H9 (cell line): ENCODE results near the gene ARL13B. TPM values are rescaled to one million over a fixed set of nuclear protein-coding genes. Genes with fewer than 3 reads are reported as not detected.

Experiments
- DNase-seq: peaks from one replicate; pipeline ENCODE4 v3.0.0-alpha.2; 2017
- H2AFZ ChIP-seq: one replicate; pipeline ENCODE4 v1.6.1; 2013; ENCODE audit warnings: mild to moderate bottlenecking, low read length, control low read depth, moderate library complexity
- H2AK5ac ChIP-seq: 2 replicates; pipeline ENCODE4 v1.6.1; 2013; ENCODE audit warnings: low read length, control low read depth, mixed read lengths; ENCODE audit not compliant: insufficient read length
- H2BK120ac ChIP-seq: one replicate; pipeline ENCODE4 v1.6.1; 2013; ENCODE audit warnings: low read depth, mild to moderate bottlenecking, low read length, control low read depth, inconsistent platforms; ENCODE audit not compliant: poor library complexity, severe bottlenecking
- H2BK12ac ChIP-seq: 2 replicates; pipeline ENCODE4 v1.6.1; 2013; ENCODE audit warnings: low read length, control low read depth, mixed read lengths, low read depth; ENCODE audit not compliant: insufficient read length
- H2BK15ac ChIP-seq: 2 replicates; pipeline ENCODE4 v1.6.1; 2013; ENCODE audit warnings: low read depth, low read length, control low read depth
- H2BK20ac ChIP-seq: one replicate; pipeline ENCODE4 v1.6.1; 2013; ENCODE audit warnings: low read depth, mild to moderate bottlenecking, low read length, control low read depth, inconsistent platforms; ENCODE audit not compliant: poor library complexity, severe bottlenecking
- H2BK5ac ChIP-seq: 2 replicates; pipeline ENCODE4 v1.6.1; 2013; ENCODE audit warnings: low read length, control low read depth, mixed read lengths; ENCODE audit not compliant: insufficient read length
- H3K14ac ChIP-seq: 2 replicates; pipeline ENCODE4 v1.6.1; 2013; ENCODE audit warnings: low read length, control low read depth; ENCODE audit not compliant: insufficient read depth
- H3K18ac ChIP-seq: 2 replicates; pipeline ENCODE4 v1.6.1; 2013; ENCODE audit warnings: low read depth, mild to moderate bottlenecking, mixed read lengths, low read length, control low read depth; ENCODE audit not compliant: insufficient read length
- H3K23ac ChIP-seq: 2 replicates; pipeline ENCODE4 v1.6.1; 2013; ENCODE audit warnings: low read length, control low read depth, mixed read lengths, low read depth; ENCODE audit not compliant: insufficient read length
- H3K23me2 ChIP-seq: 2 replicates; pipeline ENCODE4 v1.6.1; 2013; ENCODE audit warnings: low read depth, mild to moderate bottlenecking, mixed read lengths, low read length, control low read depth; ENCODE audit not compliant: insufficient read length, poor library complexity, severe bottlenecking
- H3K27ac ChIP-seq: 2 replicates; pipeline ENCODE4 v1.5.1; 2013; ENCODE audit warnings: low read length, control low read depth, mixed read lengths, low read depth; ENCODE audit not compliant: insufficient read length
- H3K27me3 ChIP-seq: 2 replicates; pipeline ENCODE4 v1.6.1; 2013; ENCODE audit warnings: low read length, control low read depth, inconsistent platforms; ENCODE audit not compliant: insufficient read depth
- H3K4ac ChIP-seq: 2 replicates; pipeline ENCODE4 v1.6.1; 2013; ENCODE audit warnings: low read depth, mild to moderate bottlenecking, control low read depth, inconsistent platforms, low read length, moderate library complexity
- H3K4me1 ChIP-seq: 2 replicates; pipeline ENCODE4 v1.6.1; 2013; ENCODE audit warnings: low read length, control low read depth, inconsistent platforms; ENCODE audit not compliant: insufficient read depth
- H3K4me2 ChIP-seq: 2 replicates; pipeline ENCODE4 v1.6.1; 2013; ENCODE audit warnings: low read length, control low read depth, mixed read lengths; ENCODE audit not compliant: insufficient read length, insufficient read depth
- H3K56ac ChIP-seq: 2 replicates; pipeline ENCODE4 v1.6.1; 2013; ENCODE audit warnings: low read depth, mild to moderate bottlenecking, mixed read lengths, low read length, control low read depth; ENCODE audit not compliant: insufficient read length
- H3K79me1 ChIP-seq: 2 replicates; pipeline ENCODE4 v1.6.1; 2013; ENCODE audit warnings: low read depth, mild to moderate bottlenecking, moderate library complexity, low read length, control low read depth, inconsistent platforms; ENCODE audit not compliant: insufficient read depth, poor library complexity, severe bottlenecking
- H3K79me2 ChIP-seq: 2 replicates; pipeline ENCODE4 v1.6.1; 2013; ENCODE audit warnings: low read length, control low read depth, inconsistent platforms; ENCODE audit not compliant: insufficient read depth
- H3K9ac ChIP-seq: 2 replicates; pipeline ENCODE4 v1.6.1; 2013; ENCODE audit warnings: low read length, control low read depth, mixed read lengths; ENCODE audit not compliant: insufficient read length; ENCODE audit errors: extremely low read depth
- H3K9me3 ChIP-seq: one replicate; pipeline ENCODE4 v1.6.1; 2013; ENCODE audit warnings: low read depth, low read length, inconsistent platforms; ENCODE audit not compliant: control insufficient read depth
- H3T11ph ChIP-seq: one replicate; pipeline ENCODE4 v1.6.1; 2013; ENCODE audit warnings: mild to moderate bottlenecking, low read length, control low read depth, inconsistent platforms
- H4K20me1 ChIP-seq: one replicate; pipeline ENCODE4 v1.6.1; 2013; ENCODE audit not compliant: control insufficient read depth, insufficient read length, insufficient read depth
- H4K5ac ChIP-seq: 2 replicates; pipeline ENCODE4 v1.6.1; 2013; ENCODE audit warnings: low read depth, mild to moderate bottlenecking, mixed read lengths, low read length, control low read depth; ENCODE audit not compliant: insufficient read length
- H4K8ac ChIP-seq: replicated peaks from 2 replicates; pipeline ENCODE4 v1.6.1; 2013; ENCODE audit warnings: low read length, control low read depth, mixed read lengths, low read depth; ENCODE audit not compliant: insufficient read length
- H4K91ac ChIP-seq: 2 replicates; pipeline ENCODE4 v1.6.1; 2013; ENCODE audit warnings: low read depth, mild to moderate bottlenecking, moderate library complexity, mixed read lengths, low read length, control low read depth; ENCODE audit not compliant: insufficient read length
- H3K27ac Mint-ChIP-seq, 3 experiments: 2 replicates in 2 of 3; 3 replicates in 1 of 3; pipeline ENCODE4 v1.8.0; 2020 to 2021; ENCODE audit warnings: mixed read lengths in 3 of 3, mild to moderate bottlenecking in 1 of 3, moderate library complexity in 1 of 3
- H3K27me3 Mint-ChIP-seq: 2 replicates; pipeline ENCODE4 v1.8.0; 2021; ENCODE audit warnings: low read depth, mild to moderate bottlenecking, moderate library complexity, mixed read lengths
- H3K36me3 Mint-ChIP-seq, 3 experiments: 2 replicates in 2 of 3; 3 replicates in 1 of 3; pipeline ENCODE4 v1.8.0; 2020 to 2021; ENCODE audit warnings: low read depth in 3 of 3, mixed read lengths in 3 of 3; ENCODE audit not compliant: insufficient read depth in 1 of 3
- H3K4me1 Mint-ChIP-seq, 2 experiments: 2 replicates each; pipeline ENCODE4 v1.8.0; 2020; ENCODE audit warnings: mixed read lengths in 2 of 2
- H3K4me3 Mint-ChIP-seq, 2 experiments: 2 replicates in 1 of 2; 3 replicates in 1 of 2; pipeline ENCODE4 v1.8.0; 2020 to 2021; ENCODE audit warnings: mild to moderate bottlenecking in 2 of 2, mixed read lengths in 2 of 2, moderate library complexity in 1 of 2
- H3K9me3 Mint-ChIP-seq, 2 experiments: 2 replicates in 1 of 2; 3 replicates in 1 of 2; pipeline ENCODE4 v1.8.0; 2020; ENCODE audit warnings: mild to moderate bottlenecking in 2 of 2, mixed read lengths in 2 of 2, moderate library complexity in 1 of 2
- WGBS: extraction: QIAGEN DNeasy Blood & Tissue Kit; methylation state at CpG from one replicate; pipeline ENCODE4 v1.1.7; 2013; ENCODE audit warnings: missing lambda C conversion rate, low lambda C conversion rate, mixed read lengths; ENCODE audit not compliant: insufficient read length; ENCODE audit errors: extremely low coverage; 5-methylcytosine and 5-hydroxymethylcytosine counted together
- total RNA-seq: library from RNA; stranded (reverse); gene quantifications from 2 replicates; pipeline ENCODE4 v1.2.1, GENCODE V29; 2021
- TF ChIP-seq, protein P1 (sequence below): fragments of 200-600 bp; sonication (generic); conservative IDR thresholded peaks from 3 replicates; pipeline ENCODE4 v1.8.0; 2021; ENCODE audit warnings: antibody characterized with exemption, mild to moderate bottlenecking

Gene ARL13B
- total RNA-seq, 1 experiment from 2014 or later, result 7.9 TPM

DNA sequence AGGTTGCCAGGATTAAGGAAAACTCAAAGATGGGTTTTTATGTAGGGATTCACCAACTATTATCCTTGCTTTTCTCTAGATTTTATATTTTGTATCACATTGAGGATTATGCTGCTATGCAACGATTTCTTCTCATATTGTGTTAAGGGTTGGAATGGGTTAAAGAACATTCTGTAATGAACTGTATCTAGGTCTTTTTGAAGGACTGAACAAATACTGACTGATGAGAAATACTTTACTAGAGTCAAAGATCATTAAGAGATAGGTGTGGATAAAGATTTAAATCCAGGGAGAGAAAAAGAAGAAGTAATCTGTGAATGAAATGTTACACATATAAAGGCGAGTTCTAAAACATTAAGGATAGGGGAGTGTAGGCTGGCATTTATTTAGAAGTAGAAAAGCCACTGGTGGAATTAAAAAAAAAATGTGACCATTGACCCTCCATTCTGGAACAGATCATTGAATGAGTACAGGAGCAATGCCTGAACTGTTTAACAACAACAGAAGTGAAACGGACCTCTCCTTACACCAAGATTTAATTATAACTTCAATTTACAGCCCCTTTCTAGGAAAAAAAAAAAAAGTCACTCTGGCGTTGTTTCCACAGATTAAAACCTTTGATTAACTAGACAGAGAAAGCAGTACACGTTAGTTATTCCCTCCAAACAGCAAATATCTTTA, 45.4 kb upstream of the ARL13B start:
- H3K9ac ChIP-seq, result no peak overlapping the region
- H3K18ac ChIP-seq, result no peak overlapping the region
- no peaks in the 10 kb centered on the region for H3K23me2 ChIP-seq
- no peak overlapping the region for H2AFZ ChIP-seq
- no peak overlapping the region for H3K14ac ChIP-seq
- H3K4me2 ChIP-seq, result no peak overlapping the region
- no peaks in the 10 kb centered on the region for H3K27me3 ChIP-seq
- no CpG with 5 or more reads among the region's 5 CpGs for WGBS
- H2BK12ac ChIP-seq, result no peak overlapping the region
- Mint-ChIP-seq H3K4me3 (no peak overlapping the region), H3K4me1 (no peaks in the 10 kb centered on the region), H3K27me3 (peaks cover 2% of the 10 kb centered on the region; the same call in 1 of the 2 replicates), H3K27ac (no peak overlapping the region), H3K9me3 (peaks cover 61 to 63% of the 10 kb centered on the region in 2 experiments), H3K36me3 (peaks cover 4 to 21% (median 6%) of the 10 kb centered on the region in 3 experiments; a peak in 4 of 7 replicates)
- H3K4me1 ChIP-seq, result no peaks in the 10 kb centered on the region
- no peak overlapping the region for H2BK5ac ChIP-seq
- no peaks in the 10 kb centered on the region for H3K79me1 ChIP-seq
- peaks cover 42% of the 10 kb centered on the region for H3K9me3 ChIP-seq
- H2AK5ac ChIP-seq, result no peak overlapping the region
- TF ChIP-seq, protein P1, sequence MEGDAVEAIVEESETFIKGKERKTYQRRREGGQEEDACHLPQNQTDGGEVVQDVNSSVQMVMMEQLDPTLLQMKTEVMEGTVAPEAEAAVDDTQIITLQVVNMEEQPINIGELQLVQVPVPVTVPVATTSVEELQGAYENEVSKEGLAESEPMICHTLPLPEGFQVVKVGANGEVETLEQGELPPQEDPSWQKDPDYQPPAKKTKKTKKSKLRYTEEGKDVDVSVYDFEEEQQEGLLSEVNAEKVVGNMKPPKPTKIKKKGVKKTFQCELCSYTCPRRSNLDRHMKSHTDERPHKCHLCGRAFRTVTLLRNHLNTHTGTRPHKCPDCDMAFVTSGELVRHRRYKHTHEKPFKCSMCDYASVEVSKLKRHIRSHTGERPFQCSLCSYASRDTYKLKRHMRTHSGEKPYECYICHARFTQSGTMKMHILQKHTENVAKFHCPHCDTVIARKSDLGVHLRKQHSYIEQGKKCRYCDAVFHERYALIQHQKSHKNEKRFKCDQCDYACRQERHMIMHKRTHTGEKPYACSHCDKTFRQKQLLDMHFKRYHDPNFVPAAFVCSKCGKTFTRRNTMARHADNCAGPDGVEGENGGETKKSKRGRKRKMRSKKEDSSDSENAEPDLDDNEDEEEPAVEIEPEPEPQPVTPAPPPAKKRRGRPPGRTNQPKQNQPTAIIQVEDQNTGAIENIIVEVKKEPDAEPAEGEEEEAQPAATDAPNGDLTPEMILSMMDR, result no peak
- no peak overlapping the region for H2BK120ac ChIP-seq
- no peaks in the 10 kb centered on the region for H4K20me1 ChIP-seq
- no peak for DNase-seq
- H4K91ac ChIP-seq, result no peak overlapping the region
- no peak overlapping the region for H3K23ac ChIP-seq
- no peak overlapping the region for H2BK20ac ChIP-seq
- no peak overlapping the region for H4K8ac ChIP-seq
- H2BK15ac ChIP-seq, result no peak overlapping the region
- no peaks in the 10 kb centered on the region for H3K79me2 ChIP-seq
- H3K56ac ChIP-seq, result no peak overlapping the region
- no peak overlapping the region for H3K27ac ChIP-seq
- no peak overlapping the region for H3K4ac ChIP-seq
- H4K5ac ChIP-seq, result no peak overlapping the region
- H3T11ph ChIP-seq, result no peak overlapping the region
